ENCODE measurements around the gene SLC35F1.

Gene SLC35F1

GRCh38 chr6:118319416-118319815 lies 412.4 kb downstream of the SLC35F1 start:
- no peak for TF ChIP-seq REST (IDR thresholded peaks at IDR 0.05; ENCODE audit: low read depth)
- no peak for TF ChIP-seq USF1 (IDR thresholded peaks at IDR 0.05)
- TF ChIP-seq NFIC (IDR thresholded peaks at IDR 0.05), result no peak

- TF ChIP-seq TAF1 (IDR thresholded peaks at IDR 0.05; ENCODE audit: low read depth) (no peak), EP300 (IDR thresholded peaks at IDR 0.05; ENCODE audit: borderline replicate concordance) (no peak), TEAD4 (IDR thresholded peaks at IDR 0.05) (no peak), FOXM1 (IDR thresholded peaks at IDR 0.05; ENCODE audit: borderline replicate concordance, low read depth) (no peak), REST (IDR thresholded peaks at IDR 0.05; ENCODE audit: low read depth) (no peak), MAX (IDR thresholded peaks at IDR 0.05) (no peak), NFIC (IDR thresholded peaks at IDR 0.05) (no peak), USF1 (IDR thresholded peaks at IDR 0.05) (no peak), TCF12 (IDR thresholded peaks at IDR 0.05; ENCODE audit: low read depth) (no peak), ZBTB7A (IDR thresholded peaks at IDR 0.05; ENCODE audit: low read depth) (no peak), CEBPB (IDR thresholded peaks at IDR 0.05) (no peak), CREB1 (IDR thresholded peaks at IDR 0.05; ENCODE audit: low read depth) (no peak), EGR1 (IDR thresholded peaks at IDR 0.05) (no peak), RAD21 (IDR thresholded peaks at IDR 0.05; ENCODE audit: low read depth) (no peak), YY1 (IDR thresholded peaks at IDR 0.05; ENCODE audit: low read depth) (no peak)
These were observed 413.0 kb downstream of the SLC35F1 start for GRCh38 chr6:118319894-118320649.

GRCh38 chr6:118320652-118321051 lies 413.6 kb downstream of the SLC35F1 start:
- TF ChIP-seq REST (IDR thresholded peaks at IDR 0.05; ENCODE audit: low read depth) (no peak), FOXM1 (IDR thresholded peaks at IDR 0.05; ENCODE audit: borderline replicate concordance, low read depth) (no peak), RAD21 (IDR thresholded peaks at IDR 0.05; ENCODE audit: low read depth) (no peak), NFIC (IDR thresholded peaks at IDR 0.05) (0 out of 2 replicates have a peak, but pooled peaks have one; percentile 25), CEBPB (IDR thresholded peaks at IDR 0.05) (no peak), YY1 (IDR thresholded peaks at IDR 0.05; ENCODE audit: low read depth) (no peak), TEAD4 (IDR thresholded peaks at IDR 0.05) (no peak), TCF12 (IDR thresholded peaks at IDR 0.05; ENCODE audit: low read depth) (no peak)

- no peak for TF ChIP-seq EGR1 (IDR thresholded peaks at IDR 0.05)
- TF ChIP-seq TAF1 (IDR thresholded peaks at IDR 0.05; ENCODE audit: low read depth), result no peak
- TF ChIP-seq YY1 (IDR thresholded peaks at IDR 0.05; ENCODE audit: low read depth), result no peak
- TF ChIP-seq CEBPB (IDR thresholded peaks at IDR 0.05), result no peak
- TF ChIP-seq FOXM1 (IDR thresholded peaks at IDR 0.05; ENCODE audit: borderline replicate concordance, low read depth), result no peak
- no peak for TF ChIP-seq TEAD4 (IDR thresholded peaks at IDR 0.05)
- TF ChIP-seq MAX (IDR thresholded peaks at IDR 0.05), result no peak
- TF ChIP-seq NFIC (IDR thresholded peaks at IDR 0.05), result no peak
- TF ChIP-seq TCF12 (IDR thresholded peaks at IDR 0.05; ENCODE audit: low read depth), result no peak
- no peak for TF ChIP-seq RAD21 (IDR thresholded peaks at IDR 0.05; ENCODE audit: low read depth)
- TF ChIP-seq REST (IDR thresholded peaks at IDR 0.05; ENCODE audit: low read depth), result no peak
- no peak for TF ChIP-seq USF1 (IDR thresholded peaks at IDR 0.05)
- TF ChIP-seq CREB1 (IDR thresholded peaks at IDR 0.05; ENCODE audit: low read depth), result no peak
- no peak for TF ChIP-seq EP300 (IDR thresholded peaks at IDR 0.05; ENCODE audit: borderline replicate concordance)
- TF ChIP-seq ZBTB7A (IDR thresholded peaks at IDR 0.05; ENCODE audit: low read depth), result no peak
These were observed 417.1 kb downstream of the SLC35F1 start for GRCh38 chr6:118324116-118324515.

Measured in Ishikawa (cell line).